GM19023 (cell line): ENCODE results near the gene CPVL.

Experiments used
- ATAC-seq: cut with Tn5 transposase; IDR thresholded peaks from one replicate; pipeline ENCODE4 v1.9.1; 2021; ENCODE audit warnings: mild to moderate bottlenecking, moderate library complexity; ENCODE audit not compliant: unreplicated experiment

CPVL gene

GRCh38 chr7:29045258-29046086 lies 100.9 kb downstream of the CPVL start:
- no peak for ATAC-seq

- no peak for ATAC-seq
Measured at GRCh38 chr7:29044554-29044953, 101.8 kb downstream of the CPVL start.

- ATAC-seq: no peak
Measured at GRCh38 chr7:29043576-29043975, 102.8 kb downstream of the CPVL start.

- ATAC-seq: no peak
Measured at GRCh38 chr7:29042824-29043231, 103.5 kb downstream of the CPVL start.

- no peak for ATAC-seq
Measured at GRCh38 chr7:29041991-29042390, 104.3 kb downstream of the CPVL start.

GRCh38 chr7:29040579-29040925 lies 105.8 kb downstream of the CPVL start:
- ATAC-seq: no peak

GRCh38 chr7:29039821-29040578 lies 106.3 kb downstream of the CPVL start:
- ATAC-seq: no peak

GRCh38 chr7:29038463-29038862 lies 107.9 kb downstream of the CPVL start:
- ATAC-seq: no peak

- no peak for ATAC-seq
Measured at GRCh38 chr7:29035044-29035740, 111.1 kb downstream of the CPVL start.

- no peak for ATAC-seq
Measured at GRCh38 chr7:29033584-29033983, 112.8 kb downstream of the CPVL start.

GRCh38 chr7:29032146-29032545 lies 114.2 kb downstream of the CPVL start:
- ATAC-seq: no peak

GRCh38 chr7:29030781-29031275 lies 115.5 kb downstream of the CPVL start:
- no peak for ATAC-seq

- no peak for ATAC-seq
Measured at GRCh38 chr7:29022291-29022988, 123.9 kb downstream of the CPVL start.

GRCh38 chr7:29019896-29020295 lies 126.4 kb downstream of the CPVL start:
- ATAC-seq: no peak

- no peak for ATAC-seq
Measured at GRCh38 chr7:29019387-29019786, 127.0 kb downstream of the CPVL start.

GRCh38 chr7:29017713-29018112 lies 128.6 kb downstream of the CPVL start:
- ATAC-seq: no peak

- no peak for ATAC-seq
Measured at GRCh38 chr7:29014725-29015124, 131.6 kb downstream of the CPVL start.

GRCh38 chr7:29013931-29014330 lies 132.4 kb downstream of the CPVL start:
- no peak for ATAC-seq

GRCh38 chr7:29013082-29013695 lies 133.1 kb downstream of the CPVL start:
- no peak for ATAC-seq

- ATAC-seq: no peak
Measured at GRCh38 chr7:29009947-29010346, 136.4 kb downstream of the CPVL start.
